H1 (cell line): ENCODE measurements around the gene ZBTB42. TPM values are rescaled to one million over a fixed set of nuclear protein-coding genes. Genes with fewer than 3 reads are reported as not detected.

Source experiments
- CTCF ChIA-PET: fragments of 300-600 bp; sonication (Branson Sonifier 250); formaldehyde crosslinking; loops from one replicate; lab custom pipeline; 2021; ENCODE audit not compliant: partially characterized antibody; lab: Charles Lee
- POLR2A ChIA-PET: fragments of 300-600 bp; sonication (Branson Sonifier 250); formaldehyde crosslinking; loops from one replicate; lab custom pipeline; 2021; ENCODE audit warnings: inconsistent platforms; ENCODE audit not compliant: partially characterized antibody; lab: Charles Lee
- DNase-seq, 2 experiments: peaks; one replicate each; pipeline versions ENCODE4 v3.0.0 to v3.0.0-alpha.2; 2010 to 2022; ENCODE audit warnings: low spot score in 2 of 2, low read depth in 1 of 2, mixed read lengths in 1 of 2
- FAIRE-seq: peaks from 2 replicates; lab custom pipeline; 2011; peaks lifted over from hg19 to GRCh38; lab: Jason Lieb, UNC
- H2AFZ ChIP-seq: 2 replicates; pipeline ENCODE4 v1.8.1; 2012; ENCODE audit warnings: low read length, inconsistent platforms
- H2AK5ac ChIP-seq: 2 replicates; pipeline ENCODE4 v1.6.1; 2013; ENCODE audit warnings: low read depth, low read length
- H2BK120ac ChIP-seq: replicated peaks from 2 replicates; pipeline ENCODE3; 2013; ENCODE audit warnings: low read depth, low read length, inconsistent platforms
- H2BK12ac ChIP-seq: 2 replicates; pipeline ENCODE4 v1.6.1; 2013; ENCODE audit warnings: low read depth, low read length
- H2BK15ac ChIP-seq: 2 replicates; pipeline ENCODE4 v1.6.1; 2013; ENCODE audit warnings: low read length
- H2BK20ac ChIP-seq: 2 replicates; pipeline ENCODE4 v1.6.1; 2013; ENCODE audit warnings: low read length
- H2BK5ac ChIP-seq: 2 replicates; pipeline ENCODE4 v1.6.1; 2013; ENCODE audit warnings: low read depth, low read length
- H3K14ac ChIP-seq: 2 replicates; pipeline ENCODE4 v1.6.1; 2013; ENCODE audit warnings: inconsistent platforms; ENCODE audit not compliant: insufficient read length
- H3K18ac ChIP-seq: 2 replicates; pipeline ENCODE4 v1.6.1; 2013; ENCODE audit warnings: low read length; ENCODE audit errors: extremely low read depth
- H3K23ac ChIP-seq: 2 replicates; pipeline ENCODE4 v1.6.1; 2013; ENCODE audit warnings: inconsistent platforms; ENCODE audit not compliant: insufficient read length
- H3K23me2 ChIP-seq: 2 replicates; pipeline ENCODE4 v1.6.1; 2013; ENCODE audit warnings: low read depth, low read length
- H3K27ac ChIP-seq: 2 replicates; pipeline ENCODE4 v1.6.1; 2011; ENCODE audit warnings: low read depth, low read length, inconsistent platforms
- H3K27me3 ChIP-seq, 4 experiments: replicated peaks in 1 of 4; 1 replicate in 1 of 4; 2 replicates in 3 of 4; pipeline versions ENCODE4 v1.6.1 to v1.8.1; 2011 to 2013; ENCODE audit warnings: low read length in 3 of 4, mild to moderate bottlenecking in 3 of 4, inconsistent platforms in 2 of 4, mixed read lengths in 2 of 4, moderate library complexity in 1 of 4; ENCODE audit not compliant: control insufficient read depth in 3 of 4, insufficient read depth in 3 of 4; ENCODE audit errors: extremely low read depth in 1 of 4
- H3K36me3 ChIP-seq, 4 experiments: 2 replicates each; pipeline versions ENCODE4 v1.6.1 to v1.8.1; 2011 to 2013; ENCODE audit warnings: mild to moderate bottlenecking in 4 of 4, low read length in 3 of 4, moderate library complexity in 2 of 4, control low read depth in 1 of 4, inconsistent platforms in 1 of 4; ENCODE audit not compliant: insufficient read depth in 4 of 4, control insufficient read depth in 2 of 4
- H3K4ac ChIP-seq: replicated peaks from 2 replicates; pipeline ENCODE3; 2013; ENCODE audit warnings: low read length, low read depth, mixed read lengths, inconsistent platforms; ENCODE audit not compliant: insufficient read length
- H3K4me1 ChIP-seq, 4 experiments: replicated peaks in 1 of 4; 1 replicate in 1 of 4; 2 replicates in 3 of 4; pipeline versions ENCODE4 v1.6.1 to v1.8.1; 2011 to 2013; ENCODE audit warnings: low read length in 3 of 4, inconsistent platforms in 2 of 4, mixed read lengths in 1 of 4; ENCODE audit not compliant: insufficient read depth in 4 of 4, control insufficient read depth in 3 of 4
- H3K4me2 ChIP-seq, 2 experiments: 2 replicates each; pipeline versions ENCODE4 v1.6.1 to v1.8.1; 2011 to 2013; ENCODE audit warnings: low read depth in 2 of 2, low read length in 2 of 2, control low read depth in 1 of 2, inconsistent platforms in 1 of 2, mild to moderate bottlenecking in 1 of 2; ENCODE audit not compliant: insufficient read depth in 1 of 2
- H3K4me3 ChIP-seq, 4 experiments: fragments of 200-600, 300-600 bp in 1 of 4; sonication (generic), shearing (Covaris generic), sonication (Bioruptor Twin) in 1 of 4; 2 replicates each; pipeline versions ENCODE4 v1.5.1 to v1.8.1; 2011 to 2016; ENCODE audit warnings: low read length in 4 of 4, low read depth in 3 of 4, control low read depth in 2 of 4, inconsistent platforms in 2 of 4, mild to moderate bottlenecking in 2 of 4, mixed read lengths in 1 of 4, moderate library complexity in 1 of 4; ENCODE audit not compliant: insufficient read depth in 2 of 4; ENCODE audit errors: extremely low read depth in 1 of 4
- H3K56ac ChIP-seq: replicated peaks from 2 replicates; pipeline ENCODE3; 2013; ENCODE audit warnings: low read depth, mild to moderate bottlenecking, mixed read lengths, low read length, inconsistent platforms; ENCODE audit not compliant: insufficient read length
- H3K79me1 ChIP-seq: 2 replicates; pipeline ENCODE4 v1.6.1; 2013; ENCODE audit warnings: low read depth, low read length, control low read depth
- H3K79me2 ChIP-seq, 2 experiments: 2 replicates each; pipeline versions ENCODE4 v1.6.1 to v1.8.1; 2012 to 2013; ENCODE audit warnings: low read length in 2 of 2, mild to moderate bottlenecking in 2 of 2, inconsistent platforms in 1 of 2; ENCODE audit not compliant: insufficient read depth in 2 of 2, control insufficient read depth in 1 of 2
- H3K9ac ChIP-seq, 4 experiments: replicated peaks in 1 of 4; 1 replicate in 1 of 4; 2 replicates in 3 of 4; pipeline versions ENCODE4 v1.6.1 to v1.8.1; 2011 to 2013; ENCODE audit warnings: low read depth in 3 of 4, low read length in 3 of 4, control low read depth in 2 of 4, mild to moderate bottlenecking in 2 of 4, moderate library complexity in 2 of 4, inconsistent platforms in 1 of 4; ENCODE audit errors: extremely low read depth in 1 of 4
- H3K9me3 ChIP-seq, 2 experiments: 2 replicates each; pipeline versions ENCODE4 v1.6.1 to v1.8.1; 2012 to 2013; ENCODE audit warnings: mild to moderate bottlenecking in 2 of 2, moderate library complexity in 2 of 2, control low read depth in 1 of 2, inconsistent platforms in 1 of 2, low read depth in 1 of 2, low read length in 1 of 2, mixed read lengths in 1 of 2; ENCODE audit not compliant: insufficient read depth in 2 of 2
- H4K20me1 ChIP-seq, 2 experiments: replicated peaks in 1 of 2; 2 replicates each; pipeline versions ENCODE3 to v1.8.1; 2011 to 2013; ENCODE audit warnings: inconsistent platforms in 2 of 2, low read length in 2 of 2, mild to moderate bottlenecking in 1 of 2; ENCODE audit not compliant: insufficient read depth in 2 of 2, control insufficient read depth in 1 of 2
- H4K5ac ChIP-seq: 2 replicates; pipeline ENCODE4 v1.6.1; 2013; ENCODE audit warnings: low read length, low read depth, mixed read lengths, inconsistent platforms; ENCODE audit not compliant: insufficient read length
- H4K8ac ChIP-seq: 2 replicates; pipeline ENCODE4 v1.8.0; 2013; ENCODE audit warnings: mild to moderate bottlenecking, moderate library complexity, low read length, inconsistent platforms; ENCODE audit not compliant: insufficient read depth; ENCODE audit errors: extremely low read depth
- H4K91ac ChIP-seq: replicated peaks from 2 replicates; pipeline ENCODE3; 2013; ENCODE audit warnings: low read length, mixed read lengths, inconsistent platforms; ENCODE audit not compliant: insufficient read length
- CTCF ChIP-seq, 3 experiments: IDR thresholded peaks; 1 replicate in 2 of 3; 2 replicates in 1 of 3; pipeline versions ENCODE4 v1.5.1 to v1.6.1; 2011; ENCODE audit warnings: low read length in 3 of 3, mild to moderate bottlenecking in 3 of 3, inconsistent platforms in 2 of 3, low read depth in 1 of 3, moderate library complexity in 1 of 3; ENCODE audit not compliant: insufficient read depth in 1 of 3; ENCODE audit errors: control extremely low read depth in 1 of 3
- RAD21 ChIP-seq, 2 experiments: IDR thresholded peaks in 1 of 2; conservative IDR thresholded peaks in 1 of 2; 2 replicates each; pipeline ENCODE4 v1.6.1; 2011; ENCODE audit warnings: low read depth in 2 of 2, low read length in 2 of 2, improper control_type of control experiment in 1 of 2, inconsistent platforms in 1 of 2, mild to moderate bottlenecking in 1 of 2, moderate library complexity in 1 of 2
- TAF7 ChIP-seq: optimal IDR thresholded peaks from 2 replicates; pipeline ENCODE3; 2011; ENCODE audit warnings: low read depth, mild to moderate bottlenecking, inconsistent platforms, low read length, moderate library complexity, borderline replicate concordance
- WGBS, 2 experiments: shearing (Covaris generic) in 1 of 2; methylation state at CpG; one replicate each; pipeline versions ENCODE4 v1.1.6 to v1.1.7; 2013 to 2015; ENCODE audit warnings: low lambda C conversion rate in 2 of 2, mixed read lengths in 2 of 2, inconsistent platforms in 1 of 2, low coverage in 1 of 2, missing lambda C conversion rate in 1 of 2; ENCODE audit not compliant: insufficient replicate concordance in 2 of 2, insufficient coverage in 1 of 2, insufficient read length in 1 of 2; ENCODE audit errors: extremely low coverage in 1 of 2, missing lambda C conversion rate in 1 of 2; 5-methylcytosine and 5-hydroxymethylcytosine counted together
- polyA plus RNA-seq, 7 experiments: library from polyadenylated mRNA; depleted of rRNA in 3 of 7; stranded (reverse) in 5 of 7; unstranded in 2 of 7; fragments of >200 nt in 5 of 7; fragments of 200-250 nt in 2 of 7; gene quantifications; 1 replicate in 5 of 7; 2 replicates in 1 of 7; 4 replicates in 1 of 7; pipeline versions ENCODE4 v1.2.1 to v1.2.3, GENCODE V29; 2011 to 2013; ENCODE audit warnings: missing spikeins in 2 of 7, mixed read lengths in 2 of 7
- total RNA-seq: library from RNA; stranded (reverse); fragmentation: NEBNext Ultra II Directional; extraction: Animal tissue kit (Norgen Biotek cat#: 25700); gene quantifications from 2 replicates; pipeline ENCODE4 v1.2.1, GENCODE V29; 2021

ZBTB42 gene
- total and polyA plus RNA-seq, 2 of the 8 experiments (the other 6 are each of a cell fraction or from before 2014, with no cell fraction given), result 2.8 to 3.1 TPM

- peak in 1 of 2 experiments; percentile 77 for DNase-seq
- Histone ChIP-seq H3K23ac (no peak overlapping the region), H3K79me1 (peaks cover 8% of the 10 kb centered on the region), H3K4me1 (peaks cover 4 to 41% (median 30%) of the 10 kb centered on the region in 4 experiments), H3K36me3 (peaks cover 0 to 4% (median 0%) of the 10 kb centered on the region in 4 experiments; a peak in 3 of 8 replicates), H3K14ac (no peak overlapping the region), H3K4me3 (no peak overlapping the region; a peak in 1 of 8 replicates), H4K20me1 (peaks cover 26 to 35% of the 10 kb centered on the region in 2 experiments), H3K56ac (no peak overlapping the region), H4K5ac (no peak overlapping the region), H3K9me3 (no peaks in the 10 kb centered on the region), H2AFZ (no peak overlapping the region), H2BK20ac (peak overlapping the region; percentile 48; the same call in 1 of the 2 replicates), H3K23me2 (peaks cover 13% of the 10 kb centered on the region; the same call in 1 of the 2 replicates), H2BK15ac (peak overlapping the region; percentile 2; the same call in 1 of the 2 replicates), H3K4ac (no peak overlapping the region), H3K79me2 (peaks cover 0 to 6% of the 10 kb centered on the region in 2 experiments; a peak in 1 of 4 replicates), H2BK12ac (0 out of 2 replicates have a peak overlapping the region, but pooled peaks have one; percentile 87), H4K8ac (no peak overlapping the region), H4K91ac (peak overlapping the region; percentile 39), H2AK5ac (peak overlapping the region; percentile 11; the same call in 1 of the 2 replicates), H3K27me3 (peaks cover 2 to 30% (median 25%) of the 10 kb centered on the region in 4 experiments), H2BK5ac (no peak overlapping the region), H3K27ac (no peak overlapping the region), H3K4me2 (peak overlapping the region; percentile 88 to 93), H3K9ac (no peak overlapping the region), H2BK120ac (no peak overlapping the region), H3K18ac (no peak overlapping the region)
- CTCF ChIA-PET, result interaction anchor here (0.6 to 11.1 kb wide), 8 partner anchors 14 to 252 kb away, joined by 3 to 110 read pairs (median 4); no protein-coding TSS in a partner anchor
- FAIRE-seq, result no peak
- POLR2A ChIA-PET, result interaction anchor here (1.7 kb wide), 1 partner anchor 23 kb away, joined by 9 read pairs; no protein-coding TSS in a partner anchor
- 68% methylated on average over 15 of the region's 16 CpGs; no CpG with 5 or more reads in 1 of the 2 experiments for WGBS, 2 experiments
- no peak for TF ChIP-seq TAF7
- peak; percentile 34 to 46; a peak in 2 of 4 replicates for TF ChIP-seq RAD21 (IDR thresholded peaks at IDR 0.05 in 1 of 2, conservative IDR thresholded peaks at IDR 0.05 in 1 of 2; ENCODE audit: low read depth in 2 of 2, low read length in 2 of 2)
- peak in 2 of 3 experiments; percentile 53 to 58; a peak in 3 of 4 replicates for TF ChIP-seq CTCF (IDR thresholded peaks at IDR 0.05; ENCODE audit: control extremely low read depth in 1 of 3, insufficient read depth in 1 of 3, low read depth in 1 of 3, low read length in 3 of 3)
These were observed 7.8 kb upstream of the ZBTB42 start for GRCh38 chr14:104792945-104793702.
